Measurements from ENCODE around the gene CDK5.

The CDK5 gene

DNA sequence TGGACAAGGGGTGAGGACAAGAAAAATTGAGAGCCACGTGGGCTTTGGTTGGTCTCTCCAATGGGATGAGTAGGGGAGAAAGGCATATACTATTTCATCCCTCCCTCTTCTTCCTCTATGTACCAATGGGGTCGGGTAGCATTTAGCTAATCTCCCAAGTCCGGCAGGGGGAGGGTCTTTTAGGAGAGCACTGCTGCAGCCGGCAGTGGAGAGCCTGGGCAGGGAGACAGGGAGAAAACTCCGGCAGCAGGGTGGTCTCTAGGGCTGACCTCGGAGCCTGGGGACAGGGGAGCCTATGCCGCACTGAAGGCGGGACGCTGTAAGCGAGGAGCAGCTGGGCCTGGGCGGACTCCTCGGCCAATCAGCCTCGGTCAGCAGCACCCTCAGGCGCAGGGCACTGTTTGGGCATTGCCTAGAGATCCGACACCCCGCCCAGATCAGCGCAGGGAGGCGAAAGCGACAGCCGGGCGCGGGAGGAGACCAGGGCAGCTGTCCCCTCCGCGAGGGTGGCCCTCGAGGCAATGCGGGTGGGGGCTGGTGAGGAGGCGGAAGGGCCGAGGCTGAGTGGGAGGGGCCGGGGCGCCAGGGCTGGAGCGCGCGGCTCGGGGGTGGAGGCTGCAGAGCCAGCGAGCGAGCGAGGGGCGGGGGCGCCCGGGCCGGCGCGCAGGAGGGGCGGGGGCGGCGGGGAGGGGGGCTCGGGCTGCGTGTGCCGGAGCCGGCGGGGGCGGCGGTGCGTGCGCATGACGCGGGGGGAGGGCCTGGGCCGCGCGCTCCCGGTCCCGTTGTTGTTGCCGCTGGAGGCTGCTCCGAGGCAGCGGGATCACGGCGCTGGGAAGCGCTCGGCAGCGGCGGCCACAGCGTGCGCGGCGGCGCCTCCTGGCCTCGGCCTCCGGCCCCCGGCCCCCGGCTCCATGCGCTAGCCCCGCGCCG lies 28.3 kb upstream of the CDK5 start, which contains the start of gene AGAP3:
Gene AGAP3, plus strand, starts transcription at position 785 of the 930 bp plus-strand sequence. CDS start 267 bp downstream, outside the sequence.
- DNase-seq = peak in 1 of 2 donors; percentile 49

DNA sequence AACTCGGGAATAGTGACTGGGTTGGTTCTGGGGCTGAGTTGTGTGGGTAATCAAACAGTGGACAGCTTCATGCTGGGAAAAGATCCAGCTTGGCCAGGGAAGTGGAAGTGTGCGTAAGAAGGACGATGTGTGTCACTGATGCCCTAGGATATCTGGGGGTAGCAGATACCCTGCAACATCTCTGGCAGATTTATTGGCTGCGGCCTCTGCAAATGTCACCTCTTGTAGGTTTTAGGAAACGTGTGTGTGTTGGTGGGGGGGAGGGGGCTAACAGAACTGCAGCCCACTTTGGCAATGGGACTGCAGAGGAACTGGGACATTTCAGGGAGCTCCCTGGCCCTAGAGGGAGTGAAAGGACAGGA lies 27.6 kb upstream of the CDK5 start:
- DNase-seq = no peak

DNA sequence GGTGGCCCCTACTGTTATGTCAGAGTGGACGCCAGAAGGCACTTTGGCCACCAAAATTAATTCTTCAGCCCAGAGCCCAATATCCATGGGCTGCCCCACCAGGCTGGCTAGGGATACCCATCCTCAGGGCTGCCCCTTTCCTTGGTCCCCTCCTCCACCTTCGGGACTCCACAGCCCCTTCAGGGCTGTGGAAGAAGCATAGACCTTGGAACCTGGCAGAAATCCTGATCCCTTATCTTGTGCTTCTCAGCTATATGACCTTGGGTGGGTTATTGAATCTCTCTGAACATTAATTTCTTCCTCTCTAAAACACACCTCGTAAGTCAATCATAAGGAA lies 26.1 kb upstream of the CDK5 start:
- DNase-seq = no peak

DNA sequence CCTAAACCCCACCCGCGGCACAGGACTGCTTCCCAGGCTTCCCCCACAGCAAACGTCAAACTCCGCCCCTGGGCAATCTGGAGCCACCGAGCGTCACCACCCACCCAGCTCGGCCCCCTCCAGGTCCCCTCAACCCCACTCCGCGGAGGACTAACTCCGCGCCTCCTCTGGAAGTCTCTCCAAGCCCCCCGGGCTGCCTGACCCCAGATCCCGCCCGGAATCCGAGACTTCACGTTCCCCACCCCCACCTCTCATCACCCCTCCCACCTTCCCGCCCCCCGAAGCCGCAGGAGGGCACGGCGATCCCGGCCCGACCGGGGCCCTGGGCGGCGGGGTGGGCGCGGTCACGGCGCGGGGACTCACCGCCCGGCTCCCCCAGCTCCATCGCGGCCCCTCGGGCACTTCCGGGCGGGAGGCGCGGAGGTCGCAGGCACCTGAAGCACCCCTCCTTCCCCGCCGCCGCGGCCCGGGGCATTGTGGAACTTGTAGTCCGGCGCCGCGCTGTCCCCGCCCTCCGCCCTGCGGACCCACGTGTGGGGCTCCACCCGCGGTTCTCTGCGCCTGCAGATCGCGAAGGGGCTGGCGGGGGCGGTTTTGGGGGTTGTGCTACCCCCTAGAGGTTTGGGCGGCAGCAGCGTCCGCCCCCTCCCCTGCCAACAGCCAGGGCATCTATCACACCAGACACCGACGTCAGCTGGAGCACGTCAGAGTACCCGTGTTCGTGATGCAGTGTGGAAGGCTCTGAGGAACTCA lies 25.6 kb upstream of the CDK5 start, which contains the start of gene TMUB1:
Gene TMUB1, minus strand, starts transcription at position 423 of the 753 bp plus-strand sequence. CDS start 930 bp downstream, outside the sequence.
- peak in 1 of 2 donors; percentile 63 for DNase-seq

DNA sequence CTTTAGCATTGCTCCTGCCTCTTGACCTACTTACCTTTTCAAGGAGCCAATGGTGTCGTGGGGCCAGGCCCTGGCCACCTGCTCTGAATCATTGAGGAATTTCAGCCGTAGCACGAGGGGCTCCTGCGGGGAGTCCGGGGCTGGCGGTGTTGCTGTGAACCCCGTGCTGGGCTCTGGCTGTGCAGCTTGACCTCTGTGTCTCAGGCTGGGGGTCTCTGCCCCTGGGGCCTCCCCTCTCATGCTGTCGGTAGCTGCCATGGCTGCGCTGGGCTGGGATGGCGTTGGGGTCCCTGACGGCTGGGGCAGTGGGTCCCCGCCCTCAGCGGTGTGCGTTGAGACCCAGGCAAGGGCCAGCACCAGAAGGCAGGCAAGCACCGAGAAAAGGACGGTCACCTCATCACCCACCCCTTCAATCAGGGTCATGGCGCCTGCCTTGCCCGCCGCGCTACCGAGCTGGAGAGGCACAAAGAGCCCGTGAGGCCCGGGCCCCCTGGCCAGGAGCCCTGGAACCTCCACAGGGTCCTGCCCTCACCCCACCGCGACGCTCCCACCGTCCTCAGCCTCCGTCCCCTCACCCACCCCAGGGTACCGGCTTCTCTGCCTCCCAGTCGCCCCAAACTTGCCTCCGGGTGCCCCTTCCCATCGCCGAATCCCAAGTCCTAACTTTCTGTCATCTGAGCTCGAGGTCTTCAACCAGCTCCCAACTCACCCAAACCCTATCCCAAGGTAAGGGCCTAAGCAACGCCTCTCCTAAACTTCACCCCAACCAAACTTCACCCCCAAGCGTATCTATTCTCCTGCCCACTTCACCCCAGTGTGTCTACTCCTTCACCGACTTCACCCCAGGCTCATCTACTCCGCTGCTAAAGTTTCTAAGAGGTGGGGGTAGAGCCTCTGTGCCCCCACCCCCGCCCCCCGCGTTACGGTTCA lies 24.7 kb upstream of the CDK5 start:
- DNase-seq = no peak

DNA sequence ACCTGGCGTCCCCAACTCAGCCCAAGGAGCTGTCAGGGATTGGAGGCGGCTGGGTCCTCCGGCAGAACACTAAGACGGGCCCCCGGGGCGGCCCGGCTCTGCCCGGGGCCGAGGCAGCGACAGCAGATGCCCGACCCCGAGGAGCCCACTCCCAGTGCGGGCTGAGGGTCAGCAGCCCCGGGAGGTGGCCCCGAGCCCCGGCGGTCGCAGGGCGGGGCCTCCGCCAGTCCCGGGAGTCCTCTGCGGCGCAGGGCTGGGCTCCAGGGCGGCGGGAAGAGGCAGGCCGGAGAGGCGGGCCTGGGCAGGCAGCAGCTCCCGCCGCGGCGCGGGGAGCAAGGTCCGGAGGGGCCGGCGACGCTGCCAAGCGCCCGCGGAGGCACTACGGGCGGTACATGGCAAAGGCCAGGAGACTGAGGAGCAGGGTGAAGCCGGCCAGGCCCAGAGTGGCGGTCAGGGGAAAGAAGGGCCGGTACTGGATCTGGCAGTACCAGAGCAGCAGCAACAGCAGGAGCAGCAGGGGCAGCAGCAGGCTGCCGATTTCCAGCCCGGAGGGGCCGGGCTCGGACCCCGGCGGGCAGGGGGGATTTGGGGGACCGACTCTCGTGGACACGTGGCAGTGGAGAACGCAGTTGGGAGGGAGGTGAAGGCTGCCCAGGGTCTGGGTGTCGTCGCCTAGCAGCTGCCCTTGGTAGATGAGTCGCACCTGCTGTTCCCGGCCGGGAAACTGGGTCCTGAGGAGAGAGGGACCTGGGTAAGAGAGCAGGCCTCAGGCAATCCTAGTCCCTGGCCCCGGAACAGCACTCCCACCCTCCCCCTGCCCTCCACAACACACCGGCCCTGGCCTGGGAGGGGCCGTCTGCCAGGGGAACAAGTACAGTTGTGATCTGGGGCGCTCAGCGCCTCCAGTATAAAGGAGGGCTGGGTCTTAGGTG lies 23.7 kb upstream of the CDK5 start:
- DNase-seq = no peak

DNA sequence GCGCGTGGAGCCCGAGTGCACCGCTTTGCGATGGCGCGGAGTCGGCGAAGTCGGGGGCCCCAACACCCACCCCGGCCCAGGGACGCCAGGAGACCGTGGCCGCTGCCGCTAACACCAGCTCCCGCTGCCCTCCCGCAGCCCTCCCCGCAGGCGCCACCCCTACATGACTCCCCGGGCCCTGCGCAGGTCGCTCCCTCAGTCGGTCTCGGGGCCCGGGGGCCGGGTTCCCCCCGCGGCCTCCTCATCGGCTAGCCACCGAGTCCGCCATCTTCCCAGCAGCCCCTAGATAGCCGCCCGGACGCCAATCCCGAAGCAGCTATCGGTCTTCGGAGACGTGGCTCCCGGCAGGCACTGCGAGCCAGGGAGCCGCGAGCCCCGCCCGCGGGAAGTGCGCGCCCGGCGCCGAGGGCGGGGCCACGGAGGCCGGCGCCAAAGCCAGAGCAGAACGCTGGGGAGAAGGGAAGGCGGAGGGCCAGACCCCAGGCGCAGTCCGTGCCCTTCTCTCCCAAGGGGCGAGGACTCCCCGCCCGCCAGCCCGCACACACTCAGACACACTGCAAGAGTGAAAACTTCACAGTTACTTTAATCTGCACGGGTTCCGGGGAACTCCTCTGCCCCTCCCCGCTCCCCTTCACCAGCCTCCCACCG lies 22.9 kb upstream of the CDK5 start, which contains the start of gene FASTK:
Gene FASTK, minus strand, starts transcription at position 288 of the 648 bp plus-strand sequence. Its CDS starts 43 bp downstream, at position 245.
- peak; percentile 59 to 63 for DNase-seq

DNA sequence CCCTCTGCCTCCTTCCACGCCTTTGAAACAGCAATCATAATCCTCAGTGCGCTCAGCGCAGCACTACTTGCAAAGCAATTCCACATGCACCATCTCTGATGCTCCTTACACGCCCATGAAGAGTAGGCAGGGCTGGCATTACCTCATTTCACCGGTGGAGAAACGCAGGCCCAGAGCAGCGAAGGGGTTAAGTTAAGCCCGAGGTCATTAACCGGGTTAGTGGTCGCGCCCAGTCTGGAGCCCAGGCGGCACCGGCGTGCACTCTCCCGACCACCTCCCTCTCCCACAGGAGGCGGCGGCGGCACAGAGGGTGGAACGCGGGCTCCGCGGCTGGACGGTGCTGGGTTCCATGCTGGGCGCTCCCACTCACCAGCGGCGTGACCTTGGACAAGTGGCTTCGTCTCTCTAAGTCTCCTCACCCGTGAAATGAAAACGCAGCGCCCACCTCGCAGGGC lies 22.4 kb upstream of the CDK5 start:
- DNase-seq = no peak

DNA sequence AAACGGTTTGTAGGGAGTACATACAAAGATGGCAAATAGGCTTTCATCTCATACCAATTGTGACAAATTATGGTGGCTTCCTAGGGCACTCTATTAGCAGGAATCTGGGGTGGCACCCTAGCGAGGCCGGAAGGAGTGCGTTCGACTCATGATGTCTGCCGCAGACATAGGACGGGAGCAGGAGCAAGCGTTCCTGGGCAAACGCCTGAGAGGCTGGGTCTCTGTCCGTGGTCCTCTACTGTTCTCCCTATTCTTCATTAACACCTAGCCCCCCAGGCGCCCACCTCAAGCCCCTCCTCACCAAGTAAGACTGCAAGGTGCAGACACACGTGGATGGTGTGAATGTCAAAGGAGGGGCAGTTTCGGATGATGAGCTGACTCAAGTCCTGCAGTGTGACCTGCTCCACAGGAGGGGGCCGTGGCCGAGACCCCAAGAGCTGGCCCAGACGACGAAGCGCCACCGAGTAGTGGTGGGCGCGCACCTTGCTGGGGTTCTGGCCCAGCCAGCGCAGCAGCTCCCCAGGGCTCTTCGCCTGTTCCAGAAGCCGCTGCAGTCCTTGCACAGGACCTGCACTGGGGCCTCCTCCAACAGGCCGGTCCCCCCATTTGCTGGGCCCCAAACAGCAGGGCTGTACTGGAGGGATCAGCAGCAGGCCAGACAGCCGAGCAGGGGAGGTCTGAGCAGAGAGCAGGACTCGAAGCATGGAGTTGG lies 21.7 kb upstream of the CDK5 start:
- no peak for DNase-seq

DNA sequence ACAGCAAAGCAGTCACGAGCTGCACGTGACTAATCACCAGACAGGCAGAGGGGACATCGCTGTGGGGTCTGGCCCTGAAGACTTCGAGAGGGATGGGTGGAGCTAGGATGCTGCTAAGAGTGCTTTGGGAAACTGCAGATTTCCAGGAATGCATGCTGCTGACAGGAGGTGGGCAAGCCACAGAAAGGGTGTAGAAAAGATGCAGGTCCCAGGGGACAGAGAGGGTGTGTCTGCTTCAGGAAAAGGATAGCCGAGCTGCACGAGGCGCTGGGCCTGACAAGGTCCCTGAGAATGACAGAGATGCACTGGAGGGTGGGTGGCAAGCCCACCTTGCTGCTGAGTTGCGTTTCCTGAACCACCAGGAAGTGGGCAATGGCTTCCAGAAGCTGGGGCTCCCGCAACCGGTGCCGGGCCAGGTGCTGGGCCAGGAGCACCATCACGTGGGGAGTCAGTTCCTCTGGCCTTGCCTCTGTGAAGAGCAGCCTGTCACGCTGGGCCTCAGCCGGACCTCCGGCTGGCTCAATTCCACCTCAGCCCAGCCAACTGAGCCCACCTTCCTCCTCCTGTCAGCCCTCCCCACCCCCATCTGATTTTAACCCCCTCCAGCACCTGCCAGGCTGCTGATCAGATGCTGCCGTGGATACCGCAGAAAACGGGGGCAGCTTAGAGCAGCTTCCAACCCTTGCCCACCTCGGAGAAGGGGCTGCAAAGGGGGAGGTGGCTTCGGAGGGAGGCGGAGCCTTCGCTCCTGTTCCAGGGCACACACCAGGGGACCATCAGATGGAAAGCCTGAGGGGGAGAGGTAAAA lies 20.7 kb upstream of the CDK5 start:
- no peak for DNase-seq

DNA sequence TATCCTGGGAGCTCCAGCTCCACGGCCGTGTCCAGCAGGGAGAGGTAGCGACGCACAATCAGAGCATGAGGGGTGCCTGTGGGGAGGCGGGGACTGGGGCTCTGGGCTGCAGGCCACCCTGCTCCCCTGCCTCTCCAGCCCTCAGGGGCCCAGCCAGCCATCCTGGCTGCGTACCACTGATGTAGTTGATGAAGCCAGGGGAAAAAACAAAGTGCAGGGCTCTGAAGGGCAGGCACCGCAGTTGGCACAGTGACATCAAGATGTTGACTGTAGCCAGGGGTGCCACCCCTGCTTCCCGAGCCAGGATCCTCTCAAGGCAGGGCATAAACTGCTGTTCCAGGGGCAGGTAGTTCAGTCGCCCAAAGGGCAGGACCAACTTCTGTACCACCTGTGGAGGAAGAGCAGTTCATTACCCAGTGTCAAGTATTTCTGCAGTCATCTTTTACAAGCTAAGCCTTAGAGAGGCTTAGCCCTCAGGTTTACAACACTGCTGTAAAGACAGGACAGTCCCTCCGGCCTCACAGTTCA lies 20.1 kb upstream of the CDK5 start:
- no peak for DNase-seq

DNA sequence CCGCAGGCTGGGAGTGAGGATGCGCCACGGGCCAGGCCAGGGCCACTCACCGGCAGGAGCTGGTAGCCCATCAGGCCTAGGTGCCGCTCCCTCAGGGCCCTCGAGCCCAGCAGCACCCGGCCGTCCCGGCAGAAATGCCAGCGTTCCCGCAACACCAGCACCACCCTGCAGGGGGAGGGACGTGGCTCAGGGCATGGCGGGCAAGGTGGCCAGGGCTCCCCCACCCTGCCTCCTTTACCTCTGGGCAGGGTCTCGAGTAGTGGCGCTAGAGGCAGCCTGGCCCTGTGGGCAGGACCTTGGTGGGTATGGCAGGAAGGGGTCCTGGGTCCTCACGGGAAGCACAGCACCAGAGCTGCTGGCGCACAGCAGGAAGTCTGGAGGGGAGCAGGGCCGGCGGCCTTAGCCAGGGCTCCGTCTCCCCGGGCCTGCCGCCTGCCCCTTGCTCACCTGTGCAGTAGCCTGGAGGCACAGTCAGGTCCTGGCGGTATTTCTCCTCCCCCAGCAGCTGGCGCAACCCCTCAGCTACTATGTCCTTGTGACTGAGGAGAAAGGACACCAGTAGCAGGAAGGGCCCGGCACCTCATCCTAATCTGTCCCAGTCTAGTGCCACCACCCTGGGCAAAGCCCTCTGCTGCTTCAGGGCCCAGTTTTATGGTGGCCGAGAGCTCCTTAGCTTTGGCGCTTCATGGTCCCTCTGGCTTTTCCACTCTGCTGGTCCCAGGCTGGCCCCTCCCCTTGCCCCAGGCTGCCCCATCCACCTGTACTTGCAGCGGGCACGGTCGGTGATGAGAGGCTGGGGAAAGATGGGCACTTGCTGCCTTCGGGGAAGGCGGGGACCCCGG lies 19.4 kb upstream of the CDK5 start:
- no peak for DNase-seq

DNA sequence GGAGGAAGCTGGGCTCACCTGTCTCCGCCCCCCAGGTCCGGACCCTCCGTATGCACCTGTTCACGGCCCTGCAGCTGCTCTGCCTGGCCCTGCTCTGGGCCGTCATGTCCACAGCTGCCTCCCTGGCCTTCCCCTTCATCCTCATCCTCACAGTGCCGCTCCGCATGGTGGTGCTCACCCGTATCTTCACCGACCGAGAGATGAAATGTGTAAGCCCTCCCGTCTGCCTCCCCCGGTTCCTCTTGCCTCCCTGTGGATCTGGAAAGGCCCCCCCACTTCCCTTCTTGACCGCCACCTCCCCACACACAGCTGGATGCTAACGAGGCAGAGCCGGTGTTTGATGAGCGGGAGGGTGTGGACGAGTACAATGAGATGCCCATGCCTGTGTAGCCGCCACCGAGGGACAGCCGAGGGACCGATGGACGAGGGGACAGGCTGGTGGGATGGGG lies 18.3 kb upstream of the CDK5 start:
- DNase-seq = no peak

DNA sequence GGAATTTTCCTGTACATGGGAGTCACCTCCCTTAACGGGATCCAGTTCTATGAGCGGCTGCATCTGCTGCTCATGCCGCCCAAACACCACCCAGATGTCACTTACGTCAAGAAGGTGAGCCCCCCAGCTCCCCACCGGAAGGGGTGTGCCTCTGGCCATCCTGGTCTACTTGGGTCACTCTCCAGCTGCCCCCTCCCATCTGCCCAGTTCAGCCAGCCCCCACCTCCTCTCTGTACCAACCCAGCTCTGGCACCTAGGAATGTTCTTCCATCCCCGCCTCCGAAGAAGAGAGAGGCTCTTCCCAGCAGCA lies 17.9 kb upstream of the CDK5 start:
- no peak for DNase-seq

DNA sequence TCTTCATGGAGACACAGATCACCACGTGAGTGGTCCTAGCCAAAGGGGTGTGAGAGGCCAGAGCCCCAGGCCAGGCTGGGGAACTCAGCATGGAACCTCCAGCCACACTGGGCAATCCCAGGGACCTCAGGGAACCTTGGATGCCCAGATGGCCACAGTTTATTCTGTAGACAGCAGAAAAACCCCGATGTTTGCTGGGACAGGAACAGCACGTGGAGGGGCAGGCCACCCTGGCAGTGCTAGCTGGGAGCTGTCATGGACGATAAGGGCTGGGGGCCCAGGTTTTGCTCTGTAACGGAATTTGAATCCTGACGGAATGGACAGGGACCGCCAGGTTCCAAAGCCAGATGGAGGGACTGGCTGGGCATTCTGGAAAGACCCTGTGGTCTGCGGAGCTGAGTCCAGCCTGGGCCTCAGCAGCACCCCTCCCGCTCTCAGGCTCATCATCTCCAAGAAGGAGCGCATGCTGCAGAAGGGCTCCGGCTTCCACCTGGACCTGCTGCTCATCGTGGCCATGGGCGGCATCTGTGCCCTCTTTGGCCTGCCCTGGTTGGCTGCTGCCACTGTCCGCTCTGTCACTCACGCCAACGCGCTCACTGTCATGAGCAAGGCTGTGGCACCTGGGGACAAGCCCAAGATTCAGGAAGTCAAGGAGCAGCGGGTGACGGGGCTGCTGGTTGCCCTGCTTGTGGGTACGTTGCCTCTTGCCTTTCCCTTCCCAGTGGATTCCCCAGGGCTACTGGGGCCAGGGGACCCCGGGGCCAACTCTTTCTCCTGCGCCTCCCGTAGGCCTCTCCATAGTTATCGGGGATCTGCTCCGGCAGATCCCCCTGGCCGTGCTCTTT lies 17.3 kb upstream of the CDK5 start:
- DNase-seq = no peak

DNA sequence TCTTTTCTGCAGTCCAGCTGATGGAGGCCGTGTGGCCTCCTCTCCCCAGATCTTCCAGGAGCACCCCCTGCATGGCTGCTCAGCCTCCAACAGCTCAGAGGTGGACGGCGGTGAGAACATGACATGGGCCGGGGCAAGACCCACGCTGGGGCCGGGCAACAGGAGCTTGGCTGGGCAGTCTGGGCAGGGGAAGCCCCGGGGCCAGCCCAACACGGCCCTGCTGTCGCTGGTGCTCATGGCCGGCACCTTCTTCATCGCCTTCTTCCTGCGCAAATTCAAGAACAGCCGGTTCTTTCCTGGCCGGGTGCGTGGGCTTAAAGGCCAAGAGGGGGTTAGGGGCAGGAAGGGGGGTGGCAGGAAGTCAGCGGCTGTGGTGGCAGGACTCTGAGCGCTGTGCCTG lies 16.3 kb upstream of the CDK5 start:
- DNase-seq = no peak

Measured in bone marrow (tissue), 2 donors.